HG02678 (cell line): ENCODE data around the gene RPL13A.

ENCODE experiments used
- ATAC-seq: cut with Tn5 transposase; IDR thresholded peaks from one replicate; pipeline ENCODE4 v1.9.1; 2021; ENCODE audit warnings: mild to moderate bottlenecking, moderate library complexity; ENCODE audit not compliant: unreplicated experiment

RPL13A gene

GRCh38 chr19:49539192-49539952 is 52.0 kb downstream of the RPL13A start:
- no peak for ATAC-seq
